Measurements from ENCODE around the gene LRRC46. TPM values are rescaled to one million over a fixed set of nuclear protein-coding genes. Genes with fewer than 3 reads are reported as not detected.

LRRC46 gene
- total and polyA plus RNA-seq, 2 experiments from 2014 or later: 0.95 TPM; not detected in 1

GRCh38 chr17:47844814-47845715 lies 13.6 kb downstream of the LRRC46 start:
- WGBS, 2 experiments (ENCODE audit: low coverage in 1 of 2, low lambda C conversion rate in 2 of 2, missing lambda C conversion rate in 2 of 2): 71 to 73% methylated on average over 4 of the region's 4 CpGs
- peaks cover 6% of the 10 kb centered on the region for H3K79me2 ChIP-seq (ENCODE audit: insufficient read depth)
- no peaks in the 10 kb centered on the region for H3F3A ChIP-seq (ENCODE audit: insufficient read depth)
- H3K9me2 ChIP-seq (ENCODE audit: insufficient read depth): no peaks in the 10 kb centered on the region
- in situ Hi-C loops (cut with MboI): loop anchor here (5.0 kb wide), 1 partner anchor 42 kb away; no protein-coding TSS in a partner anchor
- peaks cover 13% of the 10 kb centered on the region; the same call in 1 of the 2 replicates for H3K27me3 ChIP-seq (replicated peaks; ENCODE audit: insufficient read depth)
- no peaks in the 10 kb centered on the region for H4K20me1 ChIP-seq (ENCODE audit: insufficient read depth)
- 0 out of 2 replicates have a peak, but pooled peaks cover 5% of the 10 kb centered on the region for H3K4me1 ChIP-seq (ENCODE audit: insufficient read depth)
- H3K9ac ChIP-seq: no peak overlapping the region
- H3K4me3 ChIP-seq: no peak overlapping the region
- no peaks in the 10 kb centered on the region for H3K9me3 ChIP-seq (ENCODE audit: low read depth)
- no peak overlapping the region for H3K4me2 ChIP-seq (ENCODE audit: unreplicated experiment)
- H2AFZ ChIP-seq: no peak overlapping the region
- peak; percentile 52 for DNase-seq
- H3K36me3 ChIP-seq (ENCODE audit: low read depth): no peaks in the 10 kb centered on the region
- H3K27ac ChIP-seq: no peak overlapping the region
- TF ChIP-seq EZH2 (IDR thresholded peaks at IDR 0.05; ENCODE audit: insufficient read depth, poor library complexity, severe bottlenecking): no peak
- no peak for TF ChIP-seq EZH2phosphoT487 (IDR thresholded peaks at IDR 0.05; ENCODE audit: insufficient read depth, low read depth)

- no peak overlapping the region for H3K4me3 ChIP-seq
- H3K9me3 ChIP-seq (ENCODE audit: low read depth): no peaks in the 10 kb centered on the region
- DNase-seq: no peak
- TF ChIP-seq EZH2phosphoT487 (IDR thresholded peaks at IDR 0.05; ENCODE audit: insufficient read depth, low read depth) (no peak), EZH2 (IDR thresholded peaks at IDR 0.05; ENCODE audit: insufficient read depth, poor library complexity, severe bottlenecking) (no peak)
- no peaks in the 10 kb centered on the region for H3F3A ChIP-seq (ENCODE audit: insufficient read depth)
- in situ Hi-C loops (cut with MboI): no loop called here
- H3K4me1 ChIP-seq (ENCODE audit: insufficient read depth): no peaks in the 10 kb centered on the region
- H3K79me2 ChIP-seq (ENCODE audit: insufficient read depth): no peaks in the 10 kb centered on the region; the same call in 1 of the 2 replicates
- H3K9me2 ChIP-seq (ENCODE audit: insufficient read depth): no peaks in the 10 kb centered on the region
- no peak overlapping the region for H3K27ac ChIP-seq
- peaks cover 13% of the 10 kb centered on the region; the same call in 1 of the 2 replicates for H3K27me3 ChIP-seq (replicated peaks; ENCODE audit: insufficient read depth)
- no peaks in the 10 kb centered on the region for H4K20me1 ChIP-seq (ENCODE audit: insufficient read depth)
- 54 to 74% methylated on average over 3 of the region's 3 CpGs for WGBS, 2 experiments (ENCODE audit: low coverage in 1 of 2, low lambda C conversion rate in 2 of 2, missing lambda C conversion rate in 2 of 2)
- no peak overlapping the region for H2AFZ ChIP-seq
- no peak overlapping the region for H3K9ac ChIP-seq
- no peak overlapping the region for H3K4me2 ChIP-seq (ENCODE audit: unreplicated experiment)
- H3K36me3 ChIP-seq (ENCODE audit: low read depth): no peaks in the 10 kb centered on the region
These were observed 14.2 kb downstream of the LRRC46 start for GRCh38 chr17:47845716-47846075.

- 15 to 17% methylated on average over 24 to 27 of the region's 31 CpGs for WGBS, 2 experiments (ENCODE audit: low coverage in 1 of 2, low lambda C conversion rate in 2 of 2, missing lambda C conversion rate in 2 of 2)
These were observed 15.4 kb downstream of the LRRC46 start for GRCh38 chr17:47846716-47847340.

GRCh38 chr17:47847341-47848197 lies 16.1 kb downstream of the LRRC46 start:
- H3K9me3 ChIP-seq (ENCODE audit: low read depth): no peaks in the 10 kb centered on the region
- no peaks in the 10 kb centered on the region for H3K36me3 ChIP-seq (ENCODE audit: low read depth)
- no peaks in the 10 kb centered on the region for H4K20me1 ChIP-seq (ENCODE audit: insufficient read depth)
- no peak overlapping the region for H3K4me3 ChIP-seq
- no peak overlapping the region for H3K27ac ChIP-seq
- H3K27me3 ChIP-seq (replicated peaks; ENCODE audit: insufficient read depth): peaks cover 21% of the 10 kb centered on the region
- no peaks in the 10 kb centered on the region for H3F3A ChIP-seq (ENCODE audit: insufficient read depth)
- no peak overlapping the region for H3K4me2 ChIP-seq (ENCODE audit: unreplicated experiment)
- TF ChIP-seq EZH2phosphoT487 (IDR thresholded peaks at IDR 0.05; ENCODE audit: insufficient read depth, low read depth) (0 out of 2 replicates have a peak, but pooled peaks have one; percentile 13), EZH2 (IDR thresholded peaks at IDR 0.05; ENCODE audit: insufficient read depth, poor library complexity, severe bottlenecking) (no peak)
- in situ Hi-C loops (cut with MboI): no loop called here
- WGBS, 2 experiments (ENCODE audit: low coverage in 1 of 2, low lambda C conversion rate in 2 of 2, missing lambda C conversion rate in 2 of 2): 16 to 19% methylated on average over 57 to 68 of the region's 71 CpGs
- H3K9me2 ChIP-seq (ENCODE audit: insufficient read depth): no peaks in the 10 kb centered on the region
- H2AFZ ChIP-seq: no peak overlapping the region
- H3K9ac ChIP-seq: no peak overlapping the region
- peak; percentile 51 for DNase-seq
- no peaks in the 10 kb centered on the region for H3K79me2 ChIP-seq (ENCODE audit: insufficient read depth)
- no peaks in the 10 kb centered on the region for H3K4me1 ChIP-seq (ENCODE audit: insufficient read depth)

More at GRCh38 chr17:47846716-47847340, 15.4 kb downstream of the LRRC46 start:
- Histone ChIP-seq H3K79me2 (ENCODE audit: insufficient read depth) (no peaks in the 10 kb centered on the region), H3K27ac (no peak overlapping the region), H3F3A (ENCODE audit: insufficient read depth) (no peaks in the 10 kb centered on the region), H3K4me3 (no peak overlapping the region), H3K9me3 (ENCODE audit: low read depth) (no peaks in the 10 kb centered on the region), H3K36me3 (ENCODE audit: low read depth) (no peaks in the 10 kb centered on the region), H2AFZ (no peak overlapping the region), H4K20me1 (ENCODE audit: insufficient read depth) (no peaks in the 10 kb centered on the region), H3K9me2 (ENCODE audit: insufficient read depth) (no peaks in the 10 kb centered on the region), H3K4me1 (ENCODE audit: insufficient read depth) (no peaks in the 10 kb centered on the region), H3K27me3 (replicated peaks; ENCODE audit: insufficient read depth) (peaks cover 14% of the 10 kb centered on the region; the same call in 1 of the 2 replicates), H3K9ac (no peak overlapping the region), H3K4me2 (ENCODE audit: unreplicated experiment) (no peak overlapping the region)
- TF ChIP-seq EZH2 (IDR thresholded peaks at IDR 0.05; ENCODE audit: insufficient read depth, poor library complexity, severe bottlenecking) (peak; percentile 44), EZH2phosphoT487 (IDR thresholded peaks at IDR 0.05; ENCODE audit: insufficient read depth, low read depth) (no peak)
- DNase-seq: no peak
- in situ Hi-C loops (cut with MboI): no loop called here
